Activated CD4-positive, alpha-beta memory T cell treated with anti-CD3 and anti-CD28 coated beads, Interleukin-2, amount 10 ng/mL, durations not matched to agents 7 days and 5 days (primary cell): ENCODE data around the gene DECR2. TPM values are rescaled to one million over a fixed set of nuclear protein-coding genes. Genes with fewer than 3 reads are reported as not detected.
"Not testable (repeated sequence)": the region's sequence is repeated elsewhere in the genome, so short reads cannot be mapped to it uniquely, and the experiment has no call there.

Experiments used
- CTCF ChIA-PET: fragments of 350-600 bp; sonication (Branson Sonifier 250); formaldehyde crosslinking; loops from one replicate; lab custom pipeline; 2021; ENCODE audit warnings: antibody characterized with exemption, inconsistent platforms; lab: Charles Lee
- POLR2A ChIA-PET: fragments of 350-600 bp; sonication (Branson Sonifier 250); formaldehyde crosslinking; loops from one replicate; lab custom pipeline; 2021; ENCODE audit warnings: antibody characterized with exemption; lab: Charles Lee
- DNase-seq: peaks from one replicate; pipeline ENCODE4 v3.0.0-alpha.2; 2020
- H3K27ac Mint-ChIP-seq: one replicate; pipeline ENCODE4 v1.8.0; 2021; ENCODE audit warnings: mild to moderate bottlenecking, mixed read lengths
- H3K27me3 Mint-ChIP-seq: one replicate; pipeline ENCODE4 v1.8.0; 2021; ENCODE audit warnings: mixed read lengths
- H3K36me3 Mint-ChIP-seq: one replicate; pipeline ENCODE4 v1.8.0; 2021; ENCODE audit warnings: low read depth, mixed read lengths
- H3K4me1 Mint-ChIP-seq: one replicate; pipeline ENCODE4 v1.8.0; 2021; ENCODE audit warnings: mixed read lengths
- H3K4me3 Mint-ChIP-seq: one replicate; pipeline ENCODE4 v1.8.0; 2021; ENCODE audit warnings: mild to moderate bottlenecking, mixed read lengths
- H3K9me3 Mint-ChIP-seq: one replicate; pipeline ENCODE4 v1.8.0; 2021; ENCODE audit warnings: mixed read lengths
- total RNA-seq, 2 experiments: library from RNA; stranded (reverse); gene quantifications; one replicate each; pipeline ENCODE4 v1.2.3, GENCODE V29; 2021

Gene DECR2
- total RNA-seq, 2 experiments from 2014 or later: 3.0 to 3.3 TPM

GRCh38 chr16:404971-405486 is 3.3 kb downstream of the DECR2 start:
- no peaks in the 10 kb centered on the region for H3K27me3 Mint-ChIP-seq
- H3K36me3 Mint-ChIP-seq: no peaks in the 10 kb centered on the region
- POLR2A ChIA-PET: no interaction called here
- CTCF ChIA-PET: no interaction called here
- H3K27ac Mint-ChIP-seq: no peak overlapping the region
- H3K4me3 Mint-ChIP-seq: no peak overlapping the region
- no peak for DNase-seq
- peaks cover 7% of the 10 kb centered on the region for H3K4me1 Mint-ChIP-seq
- no peaks in the 10 kb centered on the region for H3K9me3 Mint-ChIP-seq

DNA sequence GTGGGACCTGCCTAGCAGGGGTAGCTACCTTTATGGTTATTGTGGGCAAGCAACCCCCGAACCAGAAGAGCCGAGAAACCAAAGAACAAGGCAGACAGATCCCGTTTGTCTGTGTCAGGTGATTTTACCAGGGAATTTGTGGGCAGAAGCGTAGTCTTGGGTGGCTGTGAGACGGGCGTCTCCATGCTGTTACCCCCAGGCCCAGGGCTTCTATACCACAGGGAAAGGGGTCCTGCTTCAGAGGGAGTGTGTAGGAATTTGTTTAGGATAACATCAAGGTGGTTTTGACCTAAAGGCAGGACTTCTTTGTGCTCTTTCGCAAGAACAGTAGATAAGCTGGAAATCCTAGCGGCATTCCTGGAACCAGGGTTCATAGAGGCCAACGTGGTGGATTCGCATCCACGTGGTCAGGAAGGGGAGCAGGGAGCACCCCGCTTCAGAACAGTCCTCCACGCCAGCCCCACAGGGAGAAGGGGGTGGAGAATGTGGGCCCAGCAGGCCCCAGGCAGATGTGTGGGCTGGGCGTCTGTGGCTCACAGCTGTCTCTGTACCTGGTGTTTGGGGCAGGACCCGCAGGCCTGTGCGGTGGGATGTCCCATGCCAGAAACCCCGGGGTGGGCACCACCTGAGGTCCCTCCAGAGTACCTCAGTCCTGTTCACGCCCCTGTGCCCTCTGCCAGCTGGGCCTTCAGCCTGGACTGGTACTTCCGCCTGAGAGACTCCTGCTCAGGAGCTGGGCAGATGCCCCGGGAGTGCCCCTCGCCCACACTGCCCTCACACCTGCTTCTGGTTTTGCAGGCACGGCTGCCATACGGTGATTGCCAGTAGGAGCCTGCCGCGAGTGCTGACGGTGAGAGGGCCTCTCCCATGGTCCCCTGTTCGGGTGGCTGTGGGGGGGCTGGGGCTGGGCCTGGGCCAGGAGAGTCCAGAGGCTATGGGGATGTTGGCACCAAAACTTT is 4.1 kb downstream of the DECR2 start:
- CTCF ChIA-PET: no interaction called here
- Mint-ChIP-seq H3K4me1 (no peaks in the 10 kb centered on the region), H3K9me3 (no peaks in the 10 kb centered on the region), H3K27ac (no peak overlapping the region), H3K27me3 (no peaks in the 10 kb centered on the region), H3K36me3 (no peaks in the 10 kb centered on the region), H3K4me3 (no peak overlapping the region)
- POLR2A ChIA-PET: no interaction called here
- no peak for DNase-seq

GRCh38 chr16:407253-407652 is 5.6 kb downstream of the DECR2 start:
- H3K36me3 Mint-ChIP-seq: no peaks in the 10 kb centered on the region
- H3K9me3 Mint-ChIP-seq: no peaks in the 10 kb centered on the region
- no peak overlapping the region for H3K27ac Mint-ChIP-seq
- H3K4me1 Mint-ChIP-seq: no peaks in the 10 kb centered on the region
- DNase-seq: no peak
- CTCF ChIA-PET: no interaction called here
- H3K4me3 Mint-ChIP-seq: no peak overlapping the region
- no peaks in the 10 kb centered on the region for H3K27me3 Mint-ChIP-seq
- POLR2A ChIA-PET: no interaction called here

DNA sequence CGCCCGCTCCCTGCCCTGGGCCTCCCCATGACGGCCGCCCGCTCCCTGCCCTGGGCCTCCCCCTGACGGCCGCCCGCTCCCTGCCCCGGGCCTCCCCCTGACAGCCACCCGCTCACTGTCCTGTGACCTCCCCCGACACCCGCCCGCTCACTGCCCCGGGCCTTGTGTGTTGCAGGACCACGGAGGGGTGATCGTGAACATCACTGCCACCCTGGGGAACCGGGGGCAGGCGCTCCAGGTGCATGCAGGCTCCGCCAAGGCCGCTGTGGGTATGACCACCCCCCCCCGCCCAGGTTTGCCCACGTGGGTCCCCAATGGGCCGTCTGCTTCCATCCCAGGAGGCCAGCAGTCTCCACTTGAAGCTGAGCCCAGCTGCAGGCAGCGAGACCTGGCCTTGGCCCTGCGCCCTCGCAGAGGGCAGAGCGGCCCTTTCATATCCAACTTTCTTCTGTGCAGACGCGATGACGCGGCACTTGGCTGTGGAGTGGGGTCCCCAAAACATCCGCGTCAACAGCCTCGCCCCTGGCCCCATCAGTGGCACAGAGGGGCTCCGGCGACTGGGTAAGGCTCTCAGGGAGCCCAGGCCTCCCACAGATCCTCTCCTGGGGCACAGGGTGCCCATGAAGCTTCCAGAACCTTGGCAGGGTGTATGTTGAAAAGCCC is 9.0 kb downstream of the DECR2 start:
- no peaks in the 10 kb centered on the region for H3K36me3 Mint-ChIP-seq
- POLR2A ChIA-PET: no interaction called here

GRCh38 chr16:411576-412265 is 10.0 kb downstream of the DECR2 start:
- Mint-ChIP-seq H3K4me1 (no peaks in the 10 kb centered on the region), H3K27ac (no peak overlapping the region), H3K9me3 (no peaks in the 10 kb centered on the region), H3K4me3 (no peak overlapping the region), H3K36me3 (no peaks in the 10 kb centered on the region), H3K27me3 (no peaks in the 10 kb centered on the region)
- POLR2A ChIA-PET: no interaction called here
- DNase-seq: no peak
- CTCF ChIA-PET: no interaction called here

More for the DNA sequence above, 9.0 kb downstream of the DECR2 start:
- CTCF ChIA-PET: no interaction called here
- Mint-ChIP-seq H3K27me3 (no peaks in the 10 kb centered on the region), H3K4me1 (no peaks in the 10 kb centered on the region), H3K4me3 (no peak overlapping the region), H3K27ac (no peak overlapping the region), H3K9me3 (no peaks in the 10 kb centered on the region)
- no peak for DNase-seq

DNA sequence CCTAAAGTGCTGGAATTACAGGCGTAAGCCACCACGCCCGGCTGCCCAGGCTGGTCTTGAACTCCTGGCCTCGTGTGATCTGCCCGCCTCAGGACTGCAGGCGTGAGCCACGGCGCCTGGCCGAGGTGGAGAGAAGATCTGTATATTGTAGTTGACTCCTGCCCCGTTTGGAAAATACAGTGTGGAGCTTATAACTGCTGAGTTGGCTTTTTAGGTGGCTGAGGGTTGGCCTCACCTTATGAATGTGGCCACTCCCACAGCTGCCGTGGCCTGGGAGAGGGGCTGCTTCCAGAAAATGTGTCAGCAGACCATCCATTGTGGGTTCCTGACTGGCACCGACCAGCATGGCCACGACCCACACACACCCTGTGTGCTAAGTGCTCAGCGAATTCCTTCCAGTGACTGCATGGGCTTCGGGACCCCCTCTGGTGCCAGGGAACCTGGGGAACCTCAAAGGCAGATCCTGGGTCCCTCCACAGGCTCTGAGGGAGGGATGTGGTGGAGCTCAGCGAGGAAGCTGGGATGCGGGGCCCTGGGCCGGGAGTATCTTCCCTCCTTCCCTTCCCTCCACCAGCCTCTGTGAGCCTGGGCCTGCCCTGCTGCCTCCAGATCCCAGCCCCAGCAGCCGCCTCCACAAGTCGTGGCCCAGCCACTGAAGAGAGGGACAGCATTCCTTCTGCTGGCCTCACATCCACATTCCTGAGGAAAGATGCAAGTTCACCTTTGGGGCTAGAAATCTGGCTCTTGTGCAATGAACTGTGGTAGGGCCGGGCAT is 12.9 kb downstream of the DECR2 start:
- no peaks in the 10 kb centered on the region for H3K4me1 Mint-ChIP-seq
- CTCF ChIA-PET: no interaction called here
- POLR2A ChIA-PET: no interaction called here
- no peak overlapping the region for H3K27ac Mint-ChIP-seq
- no peak overlapping the region for H3K4me3 Mint-ChIP-seq
- no peaks in the 10 kb centered on the region for H3K36me3 Mint-ChIP-seq
- H3K9me3 Mint-ChIP-seq: no peaks in the 10 kb centered on the region
- DNase-seq: no peak
- H3K27me3 Mint-ChIP-seq: no peaks in the 10 kb centered on the region

GRCh38 chr16:415170-415498 is 13.4 kb downstream of the DECR2 start:
- CTCF ChIA-PET, H3K27ac Mint-ChIP-seq, POLR2A ChIA-PET: not testable (repeated sequence)

DNA sequence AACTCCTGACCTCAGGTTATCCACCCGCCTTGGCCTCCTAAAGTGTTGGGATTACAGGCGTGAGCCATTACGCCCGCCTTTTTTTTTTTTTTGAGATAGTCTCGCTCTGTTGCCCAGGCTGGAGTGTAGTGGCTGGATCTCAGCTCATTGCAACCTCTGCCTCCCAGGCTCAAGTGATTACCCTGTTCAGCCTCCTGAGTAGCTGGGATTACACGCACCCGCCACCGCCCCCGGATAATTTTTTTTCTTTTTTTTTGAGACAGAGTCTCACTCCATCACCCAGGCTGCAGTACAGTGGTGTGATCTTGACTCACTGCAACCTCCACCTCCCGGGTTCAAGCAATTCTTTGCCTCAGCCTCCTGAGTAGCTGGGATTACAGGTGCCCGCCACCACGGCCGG is 20.5 kb downstream of the DECR2 start:
- H3K4me3 Mint-ChIP-seq, DNase-seq, H3K9me3 Mint-ChIP-seq, POLR2A ChIA-PET, H3K27ac Mint-ChIP-seq, H3K36me3 Mint-ChIP-seq: not testable (repeated sequence)
- CTCF ChIA-PET: interaction anchor here (0.9 to 1.4 kb wide), 2 partner anchors 28 to 319 kb away, joined by 3 read pairs; partner anchors contain the start of gene CIAO3
- Mint-ChIP-seq H3K4me1 (peaks cover 16% of the 10 kb centered on the region), H3K27me3 (peaks cover 15% of the 10 kb centered on the region)

More at GRCh38 chr16:415170-415498, 13.4 kb downstream of the DECR2 start:
- H3K4me1 Mint-ChIP-seq, DNase-seq, H3K9me3 Mint-ChIP-seq, H3K4me3 Mint-ChIP-seq, H3K27me3 Mint-ChIP-seq, H3K36me3 Mint-ChIP-seq: not testable (repeated sequence)

- Mint-ChIP-seq H3K27ac (no peak overlapping the region), H3K27me3 (peaks cover 15% of the 10 kb centered on the region), H3K4me1 (peaks cover 31% of the 10 kb centered on the region), H3K36me3 (peaks cover 4% of the 10 kb centered on the region), H3K4me3 (peak overlapping the region; percentile 57), H3K9me3 (no peaks in the 10 kb centered on the region)
- ChIA-PET CTCF (interaction anchor here (2.0 kb wide), 1 partner anchor 23 kb away, joined by 5 read pairs; the partner anchor contains the start of gene DECR2), POLR2A (interaction anchor here (2.0 kb wide), 1 partner anchor 23 kb away, joined by 11 read pairs; the partner anchor contains the start of gene DECR2)
- DNase-seq: no peak
Observed at GRCh38 chr16:424033-424622, 22.4 kb downstream of the DECR2 start.

GRCh38 chr16:424623-425081 is 23.0 kb downstream of the DECR2 start:
- H3K27ac Mint-ChIP-seq: no peak overlapping the region
- no peaks in the 10 kb centered on the region for H3K9me3 Mint-ChIP-seq
- CTCF ChIA-PET: interaction anchor here (1.1 to 2.0 kb wide), 2 partner anchors 23 to 1527 kb away, joined by 4 to 5 read pairs; partner anchors contain the start of gene DECR2
- H3K36me3 Mint-ChIP-seq: peaks cover 4% of the 10 kb centered on the region
- peak overlapping the region; percentile 57 for H3K4me3 Mint-ChIP-seq
- peaks cover 31% of the 10 kb centered on the region for H3K4me1 Mint-ChIP-seq
- POLR2A ChIA-PET: interaction anchor here (0.7 to 2.0 kb wide), 5 partner anchors 12 to 196 kb away, joined by 3 to 11 read pairs (median 3); partner anchors contain the start of genes DECR2 and LUC7L
- DNase-seq: no peak
- peaks cover 15% of the 10 kb centered on the region for H3K27me3 Mint-ChIP-seq

DNA sequence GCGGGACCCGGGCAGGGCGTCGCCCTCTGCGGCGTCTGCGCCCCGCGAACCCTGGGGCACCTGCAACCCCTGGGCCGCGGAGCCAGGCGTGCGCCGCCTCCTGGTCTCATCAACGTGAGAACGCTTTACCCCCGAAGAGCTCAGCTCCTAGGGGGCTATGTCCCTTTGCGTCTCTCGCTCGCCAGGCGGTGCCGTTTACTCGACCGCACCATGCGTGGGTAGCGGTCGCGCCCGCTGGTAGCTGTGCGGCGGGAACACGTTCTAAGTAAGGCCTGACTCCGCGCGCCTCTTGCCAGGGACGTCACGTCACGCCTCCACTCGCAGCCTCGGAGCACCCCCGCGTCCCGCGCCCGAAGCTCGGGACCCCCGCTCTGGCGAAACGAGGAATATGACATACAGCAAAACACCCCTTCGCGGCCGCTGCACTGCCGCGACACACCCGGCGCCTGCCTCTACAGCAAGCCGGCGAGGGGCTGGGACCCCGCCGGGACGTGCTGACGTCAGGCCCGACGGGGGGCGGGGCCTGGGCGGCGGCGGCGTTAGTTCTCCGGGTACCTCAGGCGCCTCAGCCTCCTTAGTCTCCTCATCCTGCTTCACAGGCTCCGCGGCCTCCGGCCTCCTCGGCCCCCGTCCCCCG is 23.5 kb downstream of the DECR2 start, which contains the start of gene RAB11FIP3:
Gene RAB11FIP3 (plus strand): TSS at position 568 of the 637 bp plus-strand sequence. CDS start 358 bp downstream, outside the sequence.
- ChIA-PET CTCF (interaction anchor here (1.1 to 2.0 kb wide), 2 partner anchors 24 to 1526 kb away, joined by 4 to 5 read pairs; partner anchors contain the start of gene DECR2), POLR2A (interaction anchor here (0.7 to 2.0 kb wide), 7 partner anchors 12 to 196 kb away, joined by 3 to 11 read pairs (median 3); partner anchors contain the start of genes DECR2, FAM234A and LUC7L)
- Mint-ChIP-seq H3K9me3 (no peaks in the 10 kb centered on the region), H3K36me3 (peaks cover 4% of the 10 kb centered on the region), H3K4me3 (peak within 1 kb of the TSS; percentile 79), H3K27me3 (peaks cover 15% of the 10 kb centered on the region), H3K27ac (peak within 1 kb of the TSS; percentile 68), H3K4me1 (peaks cover 31% of the 10 kb centered on the region)
- DNase-seq: peak; percentile 86
